Measurements from ENCODE around the gene RBM33. TPM values are rescaled to one million over a fixed set of nuclear protein-coding genes. Genes with fewer than 3 reads are reported as not detected.

The RBM33 gene
- total and polyA plus RNA-seq, 2 of the 8 experiments (the other 6 are each of a cell fraction or from before 2014, with no cell fraction given) = 16.5 to 64.6 TPM

GRCh38 chr7:155820246-155820645 lies 175.8 kb downstream of the RBM33 start:
- Histone ChIP-seq H3K23ac (ENCODE audit: insufficient read length) (no peak overlapping the region), H3K27me3 (replicated peaks in 1 of 4; ENCODE audit: control insufficient read depth in 3 of 4, extremely low read depth in 1 of 4, insufficient read depth in 3 of 4, low read length in 3 of 4) (peaks cover 0 to 11% (median 3%) of the 10 kb centered on the region in 4 experiments; a peak in 3 of 7 replicates), H2BK12ac (ENCODE audit: low read depth, low read length) (no peak overlapping the region), H2AK5ac (ENCODE audit: low read depth, low read length) (no peak overlapping the region), H3K4ac (replicated peaks; ENCODE audit: insufficient read length, low read depth, low read length) (peak overlapping the region; percentile 33), H3K79me1 (ENCODE audit: low read depth, low read length) (no peaks in the 10 kb centered on the region), H3K4me3 (ENCODE audit: extremely low read depth in 1 of 4, insufficient read depth in 2 of 4, low read depth in 3 of 4, low read length in 4 of 4) (no peak overlapping the region), H3K18ac (ENCODE audit: extremely low read depth, low read length) (no peak overlapping the region), H3K27ac (ENCODE audit: low read depth, low read length) (no peak overlapping the region), H2BK20ac (ENCODE audit: low read length) (no peak overlapping the region), H2BK15ac (ENCODE audit: low read length) (no peak overlapping the region), H4K5ac (ENCODE audit: insufficient read length, low read depth, low read length) (no peak overlapping the region), H4K20me1 (replicated peaks in 1 of 2; ENCODE audit: control insufficient read depth in 1 of 2, insufficient read depth in 2 of 2, low read length in 2 of 2) (no peaks in the 10 kb centered on the region), H4K91ac (replicated peaks; ENCODE audit: insufficient read length, low read length) (no peak overlapping the region), H3K14ac (ENCODE audit: insufficient read length) (no peak overlapping the region), H2BK120ac (replicated peaks; ENCODE audit: low read depth, low read length) (no peak overlapping the region), H3K36me3 (ENCODE audit: control insufficient read depth in 2 of 4, insufficient read depth in 4 of 4, low read length in 3 of 4) (no peaks in the 10 kb centered on the region), H3K9me3 (ENCODE audit: insufficient read depth in 2 of 2, low read depth in 1 of 2, low read length in 1 of 2) (peaks cover 0 to 6% of the 10 kb centered on the region in 2 experiments; a peak in 1 of 4 replicates), H3K23me2 (ENCODE audit: low read depth, low read length) (no peaks in the 10 kb centered on the region), H3K79me2 (ENCODE audit: control insufficient read depth in 1 of 2, insufficient read depth in 2 of 2, low read length in 2 of 2) (no peaks in the 10 kb centered on the region), H2AFZ (ENCODE audit: low read length) (no peak overlapping the region), H3K9ac (replicated peaks in 1 of 4; ENCODE audit: extremely low read depth in 1 of 4, low read depth in 3 of 4, low read length in 3 of 4) (no peak overlapping the region), H2BK5ac (ENCODE audit: low read depth, low read length) (0 out of 2 replicates have a peak overlapping the region, but pooled peaks have one; percentile 13), H3K4me1 (replicated peaks in 1 of 4; ENCODE audit: control insufficient read depth in 3 of 4, insufficient read depth in 4 of 4, low read length in 3 of 4) (peaks cover 0 to 3% (median under 1%) of the 10 kb centered on the region in 4 experiments; a peak in 1 of 7 replicates), H3K4me2 (ENCODE audit: insufficient read depth in 1 of 2, low read depth in 2 of 2, low read length in 2 of 2) (no peak overlapping the region), H4K8ac (ENCODE audit: extremely low read depth, insufficient read depth, low read length) (no peak overlapping the region; the same call in 1 of the 2 replicates), H3K56ac (replicated peaks; ENCODE audit: insufficient read length, low read depth, low read length) (no peak overlapping the region)
- POLR2A ChIA-PET (ENCODE audit: partially characterized antibody) = no interaction called here
- DNase-seq (ENCODE audit: low read depth in 1 of 2, low spot score in 2 of 2) = no peak
- 93% methylated on average over 18 of the region's 18 CpGs; no CpG with 5 or more reads in 1 of the 2 experiments for WGBS, 2 experiments (ENCODE audit: extremely low coverage in 1 of 2, insufficient coverage in 1 of 2, insufficient read length in 1 of 2, insufficient replicate concordance in 2 of 2, low coverage in 1 of 2, low lambda C conversion rate in 2 of 2, missing lambda C conversion rate in 1 of 2)
- CTCF ChIA-PET (ENCODE audit: partially characterized antibody) = no interaction called here
- FAIRE-seq = no peak
- TF ChIP-seq JUND (IDR thresholded peaks at IDR 0.05; ENCODE audit: low read length) (no peak), PHF8 (conservative IDR thresholded peaks at IDR 0.05; ENCODE audit: low read depth, low read length) (no peak), SIRT6 (IDR thresholded peaks at IDR 0.05; ENCODE audit: low read length) (no peak), CBX8 (IDR thresholded peaks at IDR 0.05; ENCODE audit: borderline replicate concordance, low read depth, low read length) (no peak), ZNF274 (IDR thresholded peaks at IDR 0.05; ENCODE audit: borderline replicate concordance, extremely low read depth, low read length) (no peak), CEBPB (IDR thresholded peaks at IDR 0.05; ENCODE audit: low read depth, low read length) (no peak), CTBP2 (IDR thresholded peaks at IDR 0.05; ENCODE audit: borderline replicate concordance, insufficient read depth, insufficient read length, low read length) (no peak), TBP (IDR thresholded peaks at IDR 0.05; ENCODE audit: low read depth, low read length) (no peak), FOSL1 (IDR thresholded peaks at IDR 0.05; ENCODE audit: insufficient read depth, low read depth, low read length) (no peak), ASH2L (IDR thresholded peaks at IDR 0.05; ENCODE audit: low read length) (no peak), HDAC6 (IDR thresholded peaks at IDR 0.05; ENCODE audit: low read depth, low read length) (no peak), CBX5 (IDR thresholded peaks at IDR 0.05; ENCODE audit: low read depth, low read length) (no peak), SP1 (IDR thresholded peaks at IDR 0.05; ENCODE audit: low read depth, low read length) (no peak), YY1 (IDR thresholded peaks at IDR 0.05; ENCODE audit: low read depth, low read length) (no peak), RXRA (IDR thresholded peaks at IDR 0.05; ENCODE audit: insufficient read depth, low read depth, low read length) (no peak), BACH1 (IDR thresholded peaks at IDR 0.05; ENCODE audit: low read length) (no peak)
